K562 treated with DMSO at 1 percent for 48 hours (cell line): Measurements from ENCODE around the gene ADAMTSL1. TPM values are rescaled to one million over a fixed set of nuclear protein-coding genes. Genes with fewer than 3 reads are reported as not detected.

Source experiments
- total RNA-seq: library from RNA; unstranded; fragments of 300-600 nt; gene quantifications from 2 replicates; pipeline ENCODE4 v1.2.3, GENCODE V29; 2022; ENCODE audit warnings: low replicate concordance; ENCODE audit errors: extremely low read depth

ADAMTSL1 gene
- not detected in 2 replicates for total RNA-seq

GRCh38 chr9:18473652-18474279, at the start of gene ADAMTSL1:
ADAMTSL1 (plus strand) TSS chr9:18474153; CDS start chr9:18474233, 80 bp downstream.

